ENCODE measurements around the gene TPST1.

TPST1 gene

GRCh38 chr7:66333443-66333842 is 128.3 kb downstream of the TPST1 start:
- H3K79me2 ChIP-seq (ENCODE audit: insufficient read depth, low read length), result no peaks in the 10 kb centered on the region
- H3K36me3 ChIP-seq (ENCODE audit: insufficient read depth, low read length), result no peaks in the 10 kb centered on the region
- H3K4me3 ChIP-seq (ENCODE audit: low read length, poor library complexity, severe bottlenecking), result no peak overlapping the region
- H3K4me1 ChIP-seq (ENCODE audit: insufficient read depth, low read length, poor library complexity, severe bottlenecking), result no peaks in the 10 kb centered on the region
- H3K27me3 ChIP-seq (ENCODE audit: insufficient read depth, low read length, poor library complexity, severe bottlenecking), result no peaks in the 10 kb centered on the region
- peaks cover 10% of the 10 kb centered on the region; the same call in 1 of the 2 replicates for H3K9me3 ChIP-seq (ENCODE audit: insufficient read depth, low read depth, low read length)
- H4K20me1 ChIP-seq (ENCODE audit: insufficient read depth, low read length, poor library complexity, severe bottlenecking), result no peaks in the 10 kb centered on the region
- TF ChIP-seq EZH2phosphoT487 (IDR thresholded peaks at IDR 0.05; ENCODE audit: borderline replicate concordance), result no peak
- TF ChIP-seq CTCF (conservative IDR thresholded peaks at IDR 0.05; ENCODE audit: low read length), result no peak
- H2AFZ ChIP-seq (ENCODE audit: low read length), result no peak overlapping the region
- no peak overlapping the region for H3K4me2 ChIP-seq (ENCODE audit: low read depth, low read length, poor library complexity, severe bottlenecking)
- no peak overlapping the region for H3K9ac ChIP-seq (ENCODE audit: low read depth, low read length, poor library complexity, severe bottlenecking)
- no peaks in the 10 kb centered on the region for H3K9me2 ChIP-seq (replicated peaks; ENCODE audit: low read depth, low read length)
- no peaks in the 10 kb centered on the region for H3F3A ChIP-seq (ENCODE audit: low read depth)

- H4K20me1 ChIP-seq (ENCODE audit: insufficient read depth, low read length, poor library complexity, severe bottlenecking), result no peaks in the 10 kb centered on the region
- no peak overlapping the region for H2AFZ ChIP-seq (ENCODE audit: low read length)
- H3K4me1 ChIP-seq (ENCODE audit: insufficient read depth, low read length, poor library complexity, severe bottlenecking), result no peaks in the 10 kb centered on the region
- H3K9me2 ChIP-seq (replicated peaks; ENCODE audit: low read depth, low read length), result no peaks in the 10 kb centered on the region
- H3K9me3 ChIP-seq (ENCODE audit: insufficient read depth, low read depth, low read length), result peaks cover 10% of the 10 kb centered on the region; the same call in 1 of the 2 replicates
- H3K36me3 ChIP-seq (ENCODE audit: insufficient read depth, low read length), result no peaks in the 10 kb centered on the region
- H3F3A ChIP-seq (ENCODE audit: low read depth), result no peaks in the 10 kb centered on the region
- no peak overlapping the region for H3K9ac ChIP-seq (ENCODE audit: low read depth, low read length, poor library complexity, severe bottlenecking)
- no peaks in the 10 kb centered on the region for H3K27me3 ChIP-seq (ENCODE audit: insufficient read depth, low read length, poor library complexity, severe bottlenecking)
- no peak for TF ChIP-seq CTCF (conservative IDR thresholded peaks at IDR 0.05; ENCODE audit: low read length)
- no peak for TF ChIP-seq EZH2phosphoT487 (IDR thresholded peaks at IDR 0.05; ENCODE audit: borderline replicate concordance)
- no peak overlapping the region for H3K4me3 ChIP-seq (ENCODE audit: low read length, poor library complexity, severe bottlenecking)
- H3K79me2 ChIP-seq (ENCODE audit: insufficient read depth, low read length), result no peaks in the 10 kb centered on the region
- no peak overlapping the region for H3K4me2 ChIP-seq (ENCODE audit: low read depth, low read length, poor library complexity, severe bottlenecking)
Measured at GRCh38 chr7:66335318-66335717, 130.2 kb downstream of the TPST1 start.

GRCh38 chr7:66336760-66337159 is 131.6 kb downstream of the TPST1 start:
- Histone ChIP-seq H3K36me3 (ENCODE audit: insufficient read depth, low read length) (no peaks in the 10 kb centered on the region), H3K79me2 (ENCODE audit: insufficient read depth, low read length) (no peaks in the 10 kb centered on the region), H4K20me1 (ENCODE audit: insufficient read depth, low read length, poor library complexity, severe bottlenecking) (no peaks in the 10 kb centered on the region), H3K4me2 (ENCODE audit: low read depth, low read length, poor library complexity, severe bottlenecking) (no peak overlapping the region), H3K9me2 (replicated peaks; ENCODE audit: low read depth, low read length) (no peaks in the 10 kb centered on the region), H3K4me3 (ENCODE audit: low read length, poor library complexity, severe bottlenecking) (no peak overlapping the region), H3K9me3 (ENCODE audit: insufficient read depth, low read depth, low read length) (peaks cover 10% of the 10 kb centered on the region; the same call in 1 of the 2 replicates), H3F3A (ENCODE audit: low read depth) (no peaks in the 10 kb centered on the region), H3K4me1 (ENCODE audit: insufficient read depth, low read length, poor library complexity, severe bottlenecking) (no peaks in the 10 kb centered on the region), H3K9ac (ENCODE audit: low read depth, low read length, poor library complexity, severe bottlenecking) (no peak overlapping the region), H3K27me3 (ENCODE audit: insufficient read depth, low read length, poor library complexity, severe bottlenecking) (no peaks in the 10 kb centered on the region), H2AFZ (ENCODE audit: low read length) (no peak overlapping the region)
- TF ChIP-seq CTCF (conservative IDR thresholded peaks at IDR 0.05; ENCODE audit: low read length), result no peak
- no peak for TF ChIP-seq EZH2phosphoT487 (IDR thresholded peaks at IDR 0.05; ENCODE audit: borderline replicate concordance)
